PFSK-1 (cell line): Measurements from ENCODE around the gene ADAMTS17.

Source experiments
- FOXP2 ChIP-seq: optimal IDR thresholded peaks from 2 replicates; pipeline ENCODE3; 2011; ENCODE audit warnings: borderline replicate concordance, control low read depth, inconsistent platforms; ENCODE audit not compliant: insufficient read depth; ENCODE audit errors: extremely low read length, extremely low read depth
- POLR2AphosphoS5 ChIP-seq: IDR thresholded peaks from 2 replicates; pipeline ENCODE4 v1.6.1; 2012; ENCODE audit warnings: low read depth, mild to moderate bottlenecking, control low read depth, low read length, moderate library complexity
- SIN3A ChIP-seq: IDR thresholded peaks from 2 replicates; pipeline ENCODE4 v1.6.1; 2012; ENCODE audit warnings: mild to moderate bottlenecking, low read length, moderate library complexity, borderline replicate concordance; ENCODE audit not compliant: insufficient read depth
- TAF1 ChIP-seq: IDR thresholded peaks from 2 replicates; pipeline ENCODE4 v1.6.1; 2012; ENCODE audit warnings: low read length, control low read depth, borderline replicate concordance; ENCODE audit not compliant: insufficient read depth
- TF ChIP-seq, protein P1 (sequence below), 2 experiments: IDR thresholded peaks; 2 replicates each; pipeline versions ENCODE4 v1.6.1 to v1.8.0; 2011 to 2012; ENCODE audit warnings: low read depth in 2 of 2, low read length in 2 of 2, control low read depth in 1 of 2, inconsistent platforms in 1 of 2, mild to moderate bottlenecking in 1 of 2, moderate library complexity in 1 of 2; ENCODE audit not compliant: insufficient read depth in 1 of 2

The ADAMTS17 gene

DNA sequence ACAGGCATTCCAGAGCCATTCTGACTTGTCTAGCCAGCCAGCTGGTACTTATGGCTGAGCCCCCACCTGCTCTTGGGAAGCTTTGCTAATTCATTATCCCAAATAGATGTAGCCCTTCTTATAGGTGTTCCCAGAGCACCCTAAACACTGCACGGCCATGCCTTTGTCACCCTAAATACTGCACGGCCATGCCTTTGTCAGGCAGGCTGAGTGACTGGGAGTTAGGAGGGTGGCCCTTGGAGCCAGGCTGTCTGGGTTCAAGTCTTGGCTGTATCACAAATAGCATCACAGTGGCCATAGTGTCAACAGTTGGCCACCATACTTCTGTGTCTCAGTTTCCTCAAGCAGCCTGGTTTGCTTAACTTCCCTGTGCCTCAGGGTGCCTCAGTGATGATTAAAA is 292.3 kb downstream of the ADAMTS17 start:
- TF ChIP-seq TAF1 = no peak
- TF ChIP-seq FOXP2 = no peak
- TF ChIP-seq, protein P1, sequence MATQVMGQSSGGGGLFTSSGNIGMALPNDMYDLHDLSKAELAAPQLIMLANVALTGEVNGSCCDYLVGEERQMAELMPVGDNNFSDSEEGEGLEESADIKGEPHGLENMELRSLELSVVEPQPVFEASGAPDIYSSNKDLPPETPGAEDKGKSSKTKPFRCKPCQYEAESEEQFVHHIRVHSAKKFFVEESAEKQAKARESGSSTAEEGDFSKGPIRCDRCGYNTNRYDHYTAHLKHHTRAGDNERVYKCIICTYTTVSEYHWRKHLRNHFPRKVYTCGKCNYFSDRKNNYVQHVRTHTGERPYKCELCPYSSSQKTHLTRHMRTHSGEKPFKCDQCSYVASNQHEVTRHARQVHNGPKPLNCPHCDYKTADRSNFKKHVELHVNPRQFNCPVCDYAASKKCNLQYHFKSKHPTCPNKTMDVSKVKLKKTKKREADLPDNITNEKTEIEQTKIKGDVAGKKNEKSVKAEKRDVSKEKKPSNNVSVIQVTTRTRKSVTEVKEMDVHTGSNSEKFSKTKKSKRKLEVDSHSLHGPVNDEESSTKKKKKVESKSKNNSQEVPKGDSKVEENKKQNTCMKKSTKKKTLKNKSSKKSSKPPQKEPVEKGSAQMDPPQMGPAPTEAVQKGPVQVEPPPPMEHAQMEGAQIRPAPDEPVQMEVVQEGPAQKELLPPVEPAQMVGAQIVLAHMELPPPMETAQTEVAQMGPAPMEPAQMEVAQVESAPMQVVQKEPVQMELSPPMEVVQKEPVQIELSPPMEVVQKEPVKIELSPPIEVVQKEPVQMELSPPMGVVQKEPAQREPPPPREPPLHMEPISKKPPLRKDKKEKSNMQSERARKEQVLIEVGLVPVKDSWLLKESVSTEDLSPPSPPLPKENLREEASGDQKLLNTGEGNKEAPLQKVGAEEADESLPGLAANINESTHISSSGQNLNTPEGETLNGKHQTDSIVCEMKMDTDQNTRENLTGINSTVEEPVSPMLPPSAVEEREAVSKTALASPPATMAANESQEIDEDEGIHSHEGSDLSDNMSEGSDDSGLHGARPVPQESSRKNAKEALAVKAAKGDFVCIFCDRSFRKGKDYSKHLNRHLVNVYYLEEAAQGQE (IDR thresholded peaks at IDR 0.05; ENCODE audit: insufficient read depth in 1 of 2, low read depth in 2 of 2, low read length in 2 of 2) = no peak
- no peak for TF ChIP-seq SIN3A
- TF ChIP-seq POLR2AphosphoS5 = no peak

DNA sequence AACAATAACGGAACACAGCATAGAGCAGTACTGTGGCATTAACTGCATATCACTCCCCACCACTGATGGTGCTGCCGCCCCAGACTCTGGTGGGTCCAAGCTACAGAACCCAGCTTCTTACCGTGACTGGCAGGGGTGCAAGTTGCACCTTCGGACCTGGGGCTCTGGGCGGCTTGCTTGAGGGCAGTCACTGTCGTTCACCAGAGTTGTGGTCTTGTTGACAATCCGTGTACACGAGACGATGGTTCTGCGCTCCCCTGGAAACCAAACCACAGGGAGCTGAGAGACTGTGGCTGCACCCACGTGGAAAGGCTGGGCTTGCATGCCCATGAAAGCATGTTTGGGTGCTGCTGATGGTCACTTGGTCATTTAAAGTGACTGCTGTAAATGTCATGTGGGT is 293.0 kb downstream of the ADAMTS17 start:
- no peak for TF ChIP-seq TAF1
- no peak for TF ChIP-seq SIN3A
- TF ChIP-seq, protein P1 (IDR thresholded peaks at IDR 0.05; ENCODE audit: insufficient read depth in 1 of 2, low read depth in 2 of 2, low read length in 2 of 2) = no peak
- TF ChIP-seq FOXP2 = no peak
- TF ChIP-seq POLR2AphosphoS5 = no peak

DNA sequence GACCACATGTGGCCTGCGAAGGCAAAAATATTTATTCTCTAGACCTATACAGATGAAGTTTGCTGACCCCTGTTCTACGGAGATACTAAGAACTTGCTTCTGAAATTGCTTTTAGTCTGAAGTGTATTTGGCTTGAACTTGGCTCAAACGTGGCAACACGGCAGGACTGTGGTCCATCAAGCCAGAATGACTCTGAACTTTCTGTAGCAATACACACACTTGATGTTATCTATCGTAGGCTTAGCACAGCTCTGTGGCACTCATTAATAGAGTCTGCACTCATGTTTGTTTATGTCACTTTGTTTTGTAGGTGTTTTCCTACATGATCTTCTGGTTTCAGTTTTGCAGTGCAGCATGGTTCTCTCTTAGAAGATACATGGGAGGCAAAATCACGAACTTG is 298.1 kb downstream of the ADAMTS17 start:
- TF ChIP-seq, protein P1 (IDR thresholded peaks at IDR 0.05; ENCODE audit: insufficient read depth in 1 of 2, low read depth in 2 of 2, low read length in 2 of 2) = no peak
- TF ChIP-seq TAF1 (no peak), FOXP2 (no peak), SIN3A (no peak), POLR2AphosphoS5 (no peak)

DNA sequence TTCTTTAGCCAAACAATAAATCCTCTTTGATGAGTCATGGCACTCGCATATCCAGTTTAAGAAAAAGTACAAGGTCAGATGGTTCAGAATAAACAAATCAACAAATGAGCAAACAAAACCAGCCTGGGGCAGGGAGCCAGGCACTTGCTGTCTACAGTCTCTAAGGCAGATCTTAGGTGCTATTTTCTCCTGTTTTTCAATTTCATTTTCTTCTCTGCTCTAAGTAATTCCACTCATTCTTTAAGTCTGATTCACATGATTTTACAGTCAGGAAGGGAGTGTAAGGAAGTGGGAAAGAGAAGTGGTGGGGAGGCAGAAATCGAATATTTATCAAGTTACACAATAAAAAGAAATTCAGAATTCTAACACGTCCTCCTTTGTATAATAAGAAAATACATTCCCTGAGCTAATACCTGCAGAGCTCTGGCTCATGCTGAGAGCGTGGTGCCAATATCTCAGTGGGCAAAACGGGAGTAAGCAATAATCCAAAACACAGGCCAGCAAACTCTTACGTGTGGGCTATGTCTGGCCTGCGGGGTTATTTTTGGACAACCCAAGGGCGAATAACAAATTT is 298.6 kb downstream of the ADAMTS17 start:
- TF ChIP-seq, protein P1 (IDR thresholded peaks at IDR 0.05; ENCODE audit: insufficient read depth in 1 of 2, low read depth in 2 of 2, low read length in 2 of 2) = no peak
- no peak for TF ChIP-seq FOXP2
- no peak for TF ChIP-seq POLR2AphosphoS5
- TF ChIP-seq SIN3A = no peak
- TF ChIP-seq TAF1 = no peak
